Hepatocyte (in vitro differentiated cells): ENCODE results near the gene CACHD1. TPM values are rescaled to one million over a fixed set of nuclear protein-coding genes. Genes with fewer than 3 reads are reported as not detected.

Experiments
- DNase-seq: peaks from one replicate; pipeline ENCODE4 v3.0.0-alpha.2; 2016; ENCODE audit warnings: low spot score
- H2AFZ ChIP-seq: fragments of 200-600 bp; sonication (generic); 2 replicates; pipeline ENCODE4 v1.6.0; 2016; ENCODE audit warnings: antibody characterized with exemption, mild to moderate bottlenecking
- H3K27ac ChIP-seq: fragments of 200-600 bp; sonication (generic); 2 replicates; pipeline ENCODE4 v1.5.1; 2016; ENCODE audit warnings: mild to moderate bottlenecking
- H3K27me3 ChIP-seq: fragments of 200-600 bp; sonication (generic); 2 replicates; pipeline ENCODE4 v1.6.1; 2016
- H3K36me3 ChIP-seq: fragments of 200-600 bp; sonication (generic); replicated peaks from 2 replicates; pipeline ENCODE4 v1.5.1; 2016; ENCODE audit warnings: low read depth; ENCODE audit not compliant: insufficient read depth
- H3K4me1 ChIP-seq: fragments of 200-600 bp; sonication (generic); 2 replicates; pipeline ENCODE4 v1.5.1; 2016; ENCODE audit warnings: mild to moderate bottlenecking, moderate library complexity; ENCODE audit not compliant: insufficient read depth
- H3K4me2 ChIP-seq: fragments of 200-600 bp; sonication (generic); 2 replicates; pipeline ENCODE4 v1.6.0; 2016
- H3K4me3 ChIP-seq: fragments of 200-600 bp; sonication (generic); 2 replicates; pipeline ENCODE4 v1.5.1; 2016; ENCODE audit warnings: mild to moderate bottlenecking
- H3K79me2 ChIP-seq: fragments of 200-600 bp; sonication (generic); 2 replicates; pipeline ENCODE4 v1.6.0; 2017; ENCODE audit warnings: mild to moderate bottlenecking
- H3K9me2 ChIP-seq: fragments of 200-600 bp; sonication (generic); replicated peaks from 2 replicates; pipeline ENCODE4 v1.6.0; 2017; ENCODE audit warnings: mild to moderate bottlenecking; ENCODE audit not compliant: insufficient read depth
- H3K9me3 ChIP-seq: fragments of 200-600 bp; sonication (generic); 2 replicates; pipeline ENCODE4 v1.5.1; 2016; ENCODE audit warnings: low read depth, mild to moderate bottlenecking
- H4K20me1 ChIP-seq: fragments of 200-600 bp; sonication (generic); 2 replicates; pipeline ENCODE4 v1.6.0; 2016; ENCODE audit warnings: mild to moderate bottlenecking; ENCODE audit not compliant: insufficient read depth, poor library complexity, severe bottlenecking
- CTCF ChIP-seq: fragments of 200-600 bp; sonication (generic); IDR thresholded peaks from 2 replicates; pipeline ENCODE4 v1.5.1; 2016; ENCODE audit warnings: antibody characterized with exemption, mild to moderate bottlenecking; ENCODE audit not compliant: poor library complexity
- EZH2 ChIP-seq: fragments of 200-600 bp; sonication (generic); IDR thresholded peaks from 2 replicates; pipeline ENCODE4 v1.6.1; 2016; ENCODE audit warnings: antibody characterized with exemption, mild to moderate bottlenecking, borderline replicate concordance
- EZH2phosphoT487 ChIP-seq: fragments of 200-600 bp; sonication (generic); IDR thresholded peaks from one replicate; pipeline ENCODE4 v1.6.1; 2018; ENCODE audit warnings: antibody characterized with exemption, mild to moderate bottlenecking, low read depth, moderate library complexity; ENCODE audit not compliant: unreplicated experiment, severe bottlenecking
- WGBS: methylation state at CpG from one replicate; pipeline ENCODE4 v1.1.6; 2016; ENCODE audit warnings: low lambda C conversion rate; ENCODE audit errors: missing lambda C conversion rate; 5-methylcytosine and 5-hydroxymethylcytosine counted together
- polyA plus RNA-seq: library from polyadenylated mRNA; unstranded; fragments of >200 nt; fragmentation: Nextera tagmentation; extraction: Ambion mirVana; gene quantifications from 2 replicates; pipeline ENCODE4 v1.2.1, GENCODE V29; 2016
- total RNA-seq: library from RNA; depleted of rRNA; stranded (reverse); fragments of >200 nt; gene quantifications from 2 replicates; pipeline ENCODE4 v1.2.3, GENCODE V29; 2014

Gene CACHD1
- total and polyA plus RNA-seq, 2 experiments from 2014 or later = 23.8 to 39.7 TPM

- Histone ChIP-seq H2AFZ (no peak overlapping the region), H3K27me3 (no peaks in the 10 kb centered on the region), H3K9me3 (no peaks in the 10 kb centered on the region), H3K4me2 (no peak overlapping the region), H4K20me1 (no peaks in the 10 kb centered on the region), H3K9me2 (no peaks in the 10 kb centered on the region), H3K4me3 (no peak overlapping the region), H3K27ac (no peak overlapping the region), H3K79me2 (no peaks in the 10 kb centered on the region), H3K36me3 (no peaks in the 10 kb centered on the region), H3K4me1 (no peaks in the 10 kb centered on the region)
- DNase-seq = no peak
- no peak for TF ChIP-seq CTCF
- no peak for TF ChIP-seq EZH2
- WGBS = 93% methylated on average over 1 of the region's 1 CpG
Measured at GRCh38 chr1:64677532-64677931, 207.6 kb downstream of the CACHD1 start.

DNA sequence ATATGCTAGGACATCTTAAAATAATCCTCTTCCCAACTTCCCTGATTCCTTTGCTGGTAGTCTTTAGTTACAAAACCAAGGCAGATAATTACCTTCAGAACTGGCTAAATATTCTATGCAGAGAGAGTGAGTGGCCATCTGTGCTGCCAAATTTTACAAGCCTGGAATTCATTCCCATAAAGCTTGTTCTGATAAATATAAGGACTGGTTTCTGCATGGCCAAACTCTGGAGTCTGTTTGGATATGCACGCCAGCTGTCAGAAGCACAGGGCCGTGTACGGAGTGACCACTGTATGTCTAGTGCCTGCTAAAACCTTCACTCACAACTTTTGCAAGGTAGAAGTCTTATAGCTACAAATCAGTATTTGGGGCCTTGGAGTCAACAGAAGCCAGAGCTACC is 208.4 kb downstream of the CACHD1 start:
- no peaks in the 10 kb centered on the region for H3K9me3 ChIP-seq
- TF ChIP-seq EZH2phosphoT487 (no peak), EZH2 (no peak), CTCF (no peak)
- no peak overlapping the region for H2AFZ ChIP-seq
- no peak for DNase-seq
- no peaks in the 10 kb centered on the region for H3K4me1 ChIP-seq
- no peak overlapping the region for H3K4me3 ChIP-seq
- no peaks in the 10 kb centered on the region for H4K20me1 ChIP-seq
- H3K79me2 ChIP-seq = no peaks in the 10 kb centered on the region
- H3K27me3 ChIP-seq = no peaks in the 10 kb centered on the region
- no peak overlapping the region for H3K4me2 ChIP-seq
- H3K27ac ChIP-seq = no peak overlapping the region
- 60% methylated on average over 3 of the region's 3 CpGs for WGBS
- no peaks in the 10 kb centered on the region for H3K36me3 ChIP-seq
- H3K9me2 ChIP-seq = no peaks in the 10 kb centered on the region

DNA sequence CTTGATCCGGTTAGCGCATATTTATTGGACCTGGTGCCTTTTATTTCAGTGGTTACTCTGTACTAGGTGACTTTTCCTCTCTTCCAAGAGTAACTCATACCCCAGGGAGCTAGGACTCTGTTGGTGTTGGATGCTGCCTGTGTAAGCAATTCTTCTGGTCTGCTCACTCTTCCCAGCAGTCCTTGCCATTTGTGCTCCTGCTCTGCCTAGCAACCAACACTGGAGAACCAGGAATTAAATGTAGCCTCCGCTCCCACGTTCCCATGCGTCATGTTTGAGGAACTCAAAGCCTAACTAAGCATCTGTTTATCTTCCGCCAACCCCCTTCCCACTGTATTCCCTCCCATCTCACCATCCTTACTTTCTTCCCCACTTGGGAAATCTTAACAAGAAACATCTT is 209.2 kb downstream of the CACHD1 start:
- Histone ChIP-seq H3K36me3 (no peaks in the 10 kb centered on the region), H3K9me2 (no peaks in the 10 kb centered on the region), H3K4me2 (no peak overlapping the region), H2AFZ (no peak overlapping the region), H3K4me3 (no peak overlapping the region), H3K79me2 (no peaks in the 10 kb centered on the region), H3K27ac (no peak overlapping the region), H4K20me1 (no peaks in the 10 kb centered on the region), H3K9me3 (no peaks in the 10 kb centered on the region), H3K4me1 (no peaks in the 10 kb centered on the region), H3K27me3 (no peaks in the 10 kb centered on the region)
- peak; percentile 11 for DNase-seq
- TF ChIP-seq EZH2 (no peak), EZH2phosphoT487 (no peak), CTCF (no peak)
- WGBS = 89% methylated on average over 6 of the region's 6 CpGs

- Histone ChIP-seq H3K27me3 (no peaks in the 10 kb centered on the region), H3K79me2 (no peaks in the 10 kb centered on the region), H3K4me1 (no peaks in the 10 kb centered on the region), H2AFZ (no peak overlapping the region), H3K9me2 (no peaks in the 10 kb centered on the region), H4K20me1 (no peaks in the 10 kb centered on the region), H3K27ac (no peak overlapping the region), H3K9me3 (no peaks in the 10 kb centered on the region), H3K36me3 (no peaks in the 10 kb centered on the region), H3K4me2 (no peak overlapping the region), H3K4me3 (no peak overlapping the region)
- no peak for DNase-seq
- TF ChIP-seq EZH2 = no peak
- no peak for TF ChIP-seq CTCF
- TF ChIP-seq EZH2phosphoT487 = no peak
- 82% methylated on average over 2 of the region's 2 CpGs for WGBS
Measured at GRCh38 chr1:64680599-64680998, 210.7 kb downstream of the CACHD1 start.
